K562 (cell line): ENCODE data around the gene CD84. TPM values are rescaled to one million over a fixed set of nuclear protein-coding genes. Genes with fewer than 3 reads are reported as not detected.
A peak's percentile ranks its signal among the peaks of the same experiment; 100 is the strongest.
"Not testable (repeated sequence)": the region's sequence is repeated elsewhere in the genome, so short reads cannot be mapped to it uniquely, and the experiment has no call there.

ENCODE experiments used
- ATAC-seq: fragments of 200-7000 bp; cut with Tn5 transposase; 3 replicates; pipeline ENCODE4 v1.9.1; 2020; ENCODE audit warnings: moderate library complexity
- BruUV-seq: library from RNA; stranded (reverse); fragments of 400-500 nt; replicated peaks from 2 replicates; lab custom pipeline; 2021; lab: Mats Ljungman, UMichigan
- CTCF ChIA-PET: fragments of 300-600 bp; formaldehyde crosslinking; extraction: SDS; loops from one replicate; lab custom pipeline; 2021; ENCODE audit warnings: low intra/inter-chr PET ratio; lab: Yijun Ruan, JAX
- POLR2A ChIA-PET: fragments of 300-600, 350-650 bp; sonication (Branson Sonifier 250); formaldehyde crosslinking; extraction: SDS; loops from one replicate; lab custom pipeline; 2021; ENCODE audit warnings: antibody characterized with exemption, inconsistent platforms; lab: Yijun Ruan, JAX
- DNase-seq, 4 experiments: peaks; one replicate each; pipeline versions ENCODE4 v3.0.0 to v3.0.0-alpha.2; 2011 to 2018; ENCODE audit warnings: low spot score in 3 of 4, mixed read lengths in 3 of 4; ENCODE audit errors: extremely low read depth in 1 of 4
- FAIRE-seq: peaks from 2 replicates; lab custom pipeline; 2011; peaks lifted over from hg19 to GRCh38; lab: Jason Lieb, UNC
- H2AFZ ChIP-seq: 2 replicates; pipeline ENCODE4 v1.6.0; 2011; ENCODE audit warnings: low read depth, low read length, control low read depth, inconsistent platforms
- H3K27ac ChIP-seq: fragments of 200-600 bp; 3 replicates; pipeline ENCODE4 v1.8.0; 2011; ENCODE audit warnings: low read depth, mild to moderate bottlenecking, control low read depth, inconsistent platforms, low read length, moderate library complexity, mixed read lengths; ENCODE audit errors: extremely low read depth
- H3K27me3 ChIP-seq, 2 experiments: fragments of 300-600 bp in 1 of 2; 2 replicates in 1 of 2; 3 replicates in 1 of 2; pipeline versions ENCODE4 v1.6.0 to v1.8.0; 2011; ENCODE audit warnings: inconsistent platforms in 2 of 2, low read length in 2 of 2, mild to moderate bottlenecking in 1 of 2, mixed read lengths in 1 of 2, moderate library complexity in 1 of 2; ENCODE audit not compliant: control insufficient read depth in 2 of 2, insufficient read depth in 2 of 2
- H3K36me3 ChIP-seq: fragments of 300-600 bp; 3 replicates; pipeline ENCODE4 v1.8.0; 2011; ENCODE audit warnings: mild to moderate bottlenecking, low read length, inconsistent platforms; ENCODE audit not compliant: control insufficient read depth, insufficient read depth
- H3K4me1 ChIP-seq, 2 experiments: fragments of 200-600 bp in 1 of 2; replicated peaks in 1 of 2; 2 replicates in 1 of 2; 3 replicates in 1 of 2; pipeline versions ENCODE4 v1.5.1 to v1.8.0; 2011; ENCODE audit warnings: inconsistent platforms in 2 of 2, low read length in 2 of 2, mild to moderate bottlenecking in 1 of 2, mixed read lengths in 1 of 2, moderate library complexity in 1 of 2; ENCODE audit not compliant: control insufficient read depth in 2 of 2, insufficient read depth in 2 of 2
- H3K4me2 ChIP-seq: 2 replicates; pipeline ENCODE4 v1.6.1; 2011; ENCODE audit warnings: low read length, control low read depth, inconsistent platforms, mixed read lengths; ENCODE audit not compliant: insufficient read depth
- H3K4me3 ChIP-seq: fragments of 200-600 bp; sonication (generic), shearing (Covaris generic); 2 replicates; pipeline ENCODE4 v1.5.1; 2016; ENCODE audit warnings: control low read depth, inconsistent platforms
- H3K79me2 ChIP-seq: fragments of 200-600 bp; 3 replicates; pipeline ENCODE4 v1.8.0; 2011; ENCODE audit warnings: low read length, inconsistent platforms; ENCODE audit not compliant: control insufficient read depth, insufficient read depth
- H3K9ac ChIP-seq, 2 experiments: 2 replicates each; pipeline versions ENCODE4 v1.6.0 to v1.6.1; 2011; ENCODE audit warnings: low read depth in 2 of 2, low read length in 2 of 2, control low read depth in 1 of 2, inconsistent platforms in 1 of 2, mild to moderate bottlenecking in 1 of 2, mixed read lengths in 1 of 2; ENCODE audit not compliant: insufficient read depth in 1 of 2
- H3K9me1 ChIP-seq: one replicate; pipeline ENCODE4 v1.6.0; 2011; ENCODE audit warnings: inconsistent platforms, mild to moderate bottlenecking, low read length, moderate library complexity; ENCODE audit not compliant: control insufficient read depth, insufficient read depth
- H3K9me3 ChIP-seq: replicated peaks from 2 replicates; pipeline ENCODE4 v1.5.1; 2011; ENCODE audit warnings: low read depth, low read length, inconsistent platforms; ENCODE audit not compliant: control insufficient read depth, insufficient read depth
- H4K20me1 ChIP-seq: replicated peaks from 2 replicates; pipeline ENCODE4 v1.6.1; 2011; ENCODE audit warnings: low read length, inconsistent platforms, mixed read lengths; ENCODE audit not compliant: control insufficient read depth, insufficient read depth
- CBFA2T2 ChIP-seq: fragments of 450-650 bp; conservative IDR thresholded peaks from 2 replicates; pipeline ENCODE4 v1.6.1; 2017; ENCODE audit warnings: mild to moderate bottlenecking
- SP1 ChIP-seq: sonication (generic); formaldehyde crosslinking; IDR thresholded peaks from 2 replicates; pipeline ENCODE4 v1.8.1; 2022; ENCODE audit warnings: mild to moderate bottlenecking, missing genetic modification reagents
- WGBS: fragments of 100-300 bp; shearing (Covaris generic); methylation state at CpG from one replicate; pipeline ENCODE4 v1.1.6; 2016; ENCODE audit warnings: low coverage, mixed read lengths; ENCODE audit not compliant: insufficient coverage; ENCODE audit errors: missing lambda C conversion rate; 5-methylcytosine and 5-hydroxymethylcytosine counted together
- in situ Hi-C: fragments of 300-500 bp; cut with MboI; formaldehyde crosslinking; loops from 4 replicates; pipeline ENCODE4 v1.15.0; 2018; ENCODE audit warnings: inconsistent platforms, mixed read lengths
- intact Hi-C: fragments of 100-400 bp; cut with micrococcal nuclease; formaldehyde crosslinking; loops from 2 replicates; pipeline ENCODE4 v1.14.2; 2022
- polyA plus RNA-seq, 8 experiments: library from polyadenylated mRNA; depleted of rRNA in 4 of 8; stranded (reverse) in 5 of 8; unstranded in 3 of 8; fragments of >200 nt; fragmentation: Nextera tagmentation in 2 of 8; fragmentation: Illumina TruSeq in 1 of 8; extraction: Ambion mirVana in 2 of 8; extraction: Trizol in 1 of 8; gene quantifications; 2 replicates each; pipeline versions ENCODE4 v1.2.1 to v1.2.3, GENCODE V29; 2011 to 2014; ENCODE audit warnings: inconsistent platforms in 1 of 8, missing spikeins in 1 of 8
- total RNA-seq, 7 experiments: library from RNA; depleted of rRNA in 6 of 7; stranded (reverse); fragments of >200 nt in 6 of 7; fragmentation: Illumina TruSeq in 2 of 7; extraction: Trizol in 2 of 7; gene quantifications; 2 replicates each; pipeline versions ENCODE4 v1.2.1 to v1.2.3, GENCODE V29; 2011 to 2021; ENCODE audit warnings: low replicate concordance in 1 of 7
- TF ChIP-seq, protein P1 (sequence below): fragments of 250-450 bp; sonication (Bioruptor Pico); IDR thresholded peaks from 2 replicates; pipeline ENCODE4 v1.4.0; 2020
- TF ChIP-seq, protein P2 (sequence below): fragments of 450-650 bp; formaldehyde crosslinking; IDR thresholded peaks from 2 replicates; pipeline ENCODE4 v1.4.0; 2020; ENCODE audit warnings: mild to moderate bottlenecking, mixed read lengths

The CD84 gene
- total and polyA plus RNA-seq, 9 of the 15 experiments (the other 6 are each of a cell fraction or from before 2014, with no cell fraction given): 0.82 to 6.8 (median 2.0) TPM

DNA sequence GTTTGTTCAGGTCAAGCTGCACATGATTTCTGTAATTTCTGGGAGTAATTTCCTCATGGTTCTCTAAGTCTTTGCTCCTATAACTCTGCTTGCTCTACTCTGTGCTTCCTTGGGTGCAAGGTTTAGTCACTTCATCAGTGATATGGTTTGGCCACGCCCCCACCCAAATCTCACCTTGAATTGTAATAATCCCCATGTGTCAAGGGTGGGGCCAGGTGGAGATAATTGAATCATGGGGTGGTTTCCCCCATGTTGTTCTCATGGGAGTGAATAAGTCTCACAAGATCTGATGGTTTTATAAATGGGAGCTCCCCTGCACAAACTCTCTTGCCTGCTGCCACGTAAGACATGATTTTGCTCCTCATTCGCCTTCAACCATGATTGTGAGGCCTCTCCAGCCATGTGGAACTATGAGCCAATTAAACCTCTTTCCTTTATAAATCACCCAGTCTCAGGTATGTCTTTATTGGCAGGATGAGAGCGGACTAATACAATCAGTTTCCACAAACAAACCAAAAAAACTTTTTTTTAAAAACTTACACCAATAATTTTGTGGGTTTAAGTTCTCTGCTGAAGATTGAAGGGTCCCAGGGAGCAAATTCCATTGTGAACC, 48.5 kb upstream of the CD84 start:
- H4K20me1 ChIP-seq, H3K4me2 ChIP-seq, H3K79me2 ChIP-seq, H3K9ac ChIP-seq, H3K27me3 ChIP-seq, H3K36me3 ChIP-seq, DNase-seq, H3K9me1 ChIP-seq, FAIRE-seq, H3K9me3 ChIP-seq, H2AFZ ChIP-seq, in situ Hi-C loops, ATAC-seq, H3K4me3 ChIP-seq, H3K27ac ChIP-seq, BruUV-seq, CTCF ChIA-PET: not testable (repeated sequence)
- TF ChIP-seq SP1 (CRISPR knock-in tag): 0 out of 2 replicates have a peak, but pooled peaks have one; percentile 12
- 85% methylated on average over 4 of the region's 4 CpGs for WGBS
- peaks cover 15 to 52% of the 10 kb centered on the region in 2 experiments; a peak in 4 of 5 replicates for H3K4me1 ChIP-seq
- POLR2A ChIA-PET: interaction anchor here (0.8 to 2.2 kb wide), 2 partner anchors 13 to 15 kb away, joined by 4 to 6 read pairs; no protein-coding TSS in a partner anchor
- intact Hi-C loops: loop anchor here (5.0 to 10.0 kb wide), 2 partner anchors 40 to 137 kb away; no protein-coding TSS in a partner anchor

DNA sequence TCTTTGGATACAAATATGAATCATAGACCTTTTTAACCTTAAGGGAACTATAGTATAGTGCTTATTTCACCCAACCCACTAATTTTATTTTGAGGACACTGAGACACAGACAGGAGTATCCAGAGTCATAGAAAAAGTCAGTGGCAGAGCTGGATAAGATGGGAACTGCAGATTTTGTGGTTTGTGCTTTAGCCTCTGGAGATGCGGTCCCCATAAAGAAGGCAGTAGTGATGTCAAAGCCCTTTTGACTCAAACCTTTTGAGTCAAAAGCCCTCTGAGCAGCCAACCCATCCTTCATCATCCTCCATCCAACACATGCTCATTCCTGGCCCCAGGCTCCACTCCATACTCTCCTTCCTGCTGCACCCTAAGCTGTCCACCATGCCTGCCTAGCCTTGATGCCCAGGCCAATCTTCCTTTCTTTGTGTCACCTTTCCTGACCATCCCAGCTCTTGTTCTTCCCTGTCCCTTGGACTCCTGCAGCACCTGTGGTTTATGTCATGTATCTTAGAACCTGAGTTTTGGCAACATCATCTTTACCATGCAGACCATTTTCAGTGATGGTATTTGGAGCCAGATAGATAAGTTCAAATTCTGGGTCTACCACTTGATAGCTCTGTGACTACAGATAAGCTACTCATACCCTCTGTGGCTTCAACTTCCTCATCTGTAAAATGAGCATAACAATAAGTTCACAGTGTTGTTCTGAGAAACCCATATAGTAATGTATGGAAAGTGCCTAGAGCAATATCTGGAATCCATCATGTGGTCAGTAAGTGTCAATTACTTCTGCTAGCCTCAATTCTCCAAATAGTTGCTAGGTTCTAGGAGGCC, 47.4 kb upstream of the CD84 start:
- no TSS peak for BruUV-seq
- POLR2A ChIA-PET: interaction anchor here (0.7 to 2.2 kb wide), 2 partner anchors 14 to 342 kb away, joined by 3 to 6 read pairs; no protein-coding TSS in a partner anchor
- Histone ChIP-seq H3K9me3 (no peaks in the 10 kb centered on the region), H3K27me3 (no peaks in the 10 kb centered on the region), H3K27ac (no peak overlapping the region), H2AFZ (no peak overlapping the region), H3K79me2 (no peaks in the 10 kb centered on the region), H3K4me3 (no peak overlapping the region), H3K4me1 (peaks cover 15 to 52% of the 10 kb centered on the region in 2 experiments; a peak in 4 of 5 replicates), H3K9me1 (no peaks in the 10 kb centered on the region), H3K36me3 (no peaks in the 10 kb centered on the region), H4K20me1 (no peaks in the 10 kb centered on the region), H3K4me2 (peak overlapping the region; percentile 49), H3K9ac (no peak overlapping the region)
- in situ Hi-C loops: no loop called here
- FAIRE-seq: peak; percentile 68
- DNase-seq: peak in 2 of 4 experiments; percentile 42 to 57
- intact Hi-C loops: loop anchor here (5.0 to 10.0 kb wide), 2 partner anchors 41 to 138 kb away; no protein-coding TSS in a partner anchor
- ATAC-seq: peak; percentile 57
- 0% methylated on average over 1 of the region's 1 CpG for WGBS
- CTCF ChIA-PET: no interaction called here
- TF ChIP-seq, protein P1, sequence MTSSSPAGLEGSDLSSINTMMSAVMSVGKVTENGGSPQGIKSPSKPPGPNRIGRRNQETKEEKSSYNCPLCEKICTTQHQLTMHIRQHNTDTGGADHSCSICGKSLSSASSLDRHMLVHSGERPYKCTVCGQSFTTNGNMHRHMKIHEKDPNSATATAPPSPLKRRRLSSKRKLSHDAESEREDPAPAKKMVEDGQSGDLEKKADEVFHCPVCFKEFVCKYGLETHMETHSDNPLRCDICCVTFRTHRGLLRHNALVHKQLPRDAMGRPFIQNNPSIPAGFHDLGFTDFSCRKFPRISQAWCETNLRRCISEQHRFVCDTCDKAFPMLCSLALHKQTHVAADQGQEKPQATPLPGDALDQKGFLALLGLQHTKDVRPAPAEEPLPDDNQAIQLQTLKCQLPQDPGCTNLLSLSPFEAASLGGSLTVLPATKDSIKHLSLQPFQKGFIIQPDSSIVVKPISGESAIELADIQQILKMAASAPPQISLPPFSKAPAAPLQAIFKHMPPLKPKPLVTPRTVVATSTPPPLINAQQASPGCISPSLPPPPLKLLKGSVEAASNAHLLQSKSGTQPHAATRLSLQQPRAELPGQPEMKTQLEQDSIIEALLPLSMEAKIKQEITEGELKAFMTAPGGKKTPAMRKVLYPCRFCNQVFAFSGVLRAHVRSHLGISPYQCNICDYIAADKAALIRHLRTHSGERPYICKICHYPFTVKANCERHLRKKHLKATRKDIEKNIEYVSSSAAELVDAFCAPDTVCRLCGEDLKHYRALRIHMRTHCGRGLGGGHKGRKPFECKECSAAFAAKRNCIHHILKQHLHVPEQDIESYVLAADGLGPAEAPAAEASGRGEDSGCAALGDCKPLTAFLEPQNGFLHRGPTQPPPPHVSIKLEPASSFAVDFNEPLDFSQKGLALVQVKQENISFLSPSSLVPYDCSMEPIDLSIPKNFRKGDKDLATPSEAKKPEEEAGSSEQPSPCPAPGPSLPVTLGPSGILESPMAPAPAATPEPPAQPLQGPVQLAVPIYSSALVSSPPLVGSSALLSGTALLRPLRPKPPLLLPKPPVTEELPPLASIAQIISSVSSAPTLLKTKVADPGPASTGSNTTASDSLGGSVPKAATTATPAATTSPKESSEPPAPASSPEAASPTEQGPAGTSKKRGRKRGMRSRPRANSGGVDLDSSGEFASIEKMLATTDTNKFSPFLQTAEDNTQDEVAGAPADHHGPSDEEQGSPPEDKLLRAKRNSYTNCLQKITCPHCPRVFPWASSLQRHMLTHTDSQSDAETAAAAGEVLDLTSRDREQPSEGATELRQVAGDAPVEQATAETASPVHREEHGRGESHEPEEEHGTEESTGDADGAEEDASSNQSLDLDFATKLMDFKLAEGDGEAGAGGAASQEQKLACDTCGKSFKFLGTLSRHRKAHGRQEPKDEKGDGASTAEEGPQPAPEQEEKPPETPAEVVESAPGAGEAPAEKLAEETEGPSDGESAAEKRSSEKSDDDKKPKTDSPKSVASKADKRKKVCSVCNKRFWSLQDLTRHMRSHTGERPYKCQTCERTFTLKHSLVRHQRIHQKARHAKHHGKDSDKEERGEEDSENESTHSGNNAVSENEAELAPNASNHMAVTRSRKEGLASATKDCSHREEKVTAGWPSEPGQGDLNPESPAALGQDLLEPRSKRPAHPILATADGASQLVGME (CRISPR knock-in tag): peak; percentile 70; the same call in 1 of the 2 replicates
- TF ChIP-seq, protein P2, sequence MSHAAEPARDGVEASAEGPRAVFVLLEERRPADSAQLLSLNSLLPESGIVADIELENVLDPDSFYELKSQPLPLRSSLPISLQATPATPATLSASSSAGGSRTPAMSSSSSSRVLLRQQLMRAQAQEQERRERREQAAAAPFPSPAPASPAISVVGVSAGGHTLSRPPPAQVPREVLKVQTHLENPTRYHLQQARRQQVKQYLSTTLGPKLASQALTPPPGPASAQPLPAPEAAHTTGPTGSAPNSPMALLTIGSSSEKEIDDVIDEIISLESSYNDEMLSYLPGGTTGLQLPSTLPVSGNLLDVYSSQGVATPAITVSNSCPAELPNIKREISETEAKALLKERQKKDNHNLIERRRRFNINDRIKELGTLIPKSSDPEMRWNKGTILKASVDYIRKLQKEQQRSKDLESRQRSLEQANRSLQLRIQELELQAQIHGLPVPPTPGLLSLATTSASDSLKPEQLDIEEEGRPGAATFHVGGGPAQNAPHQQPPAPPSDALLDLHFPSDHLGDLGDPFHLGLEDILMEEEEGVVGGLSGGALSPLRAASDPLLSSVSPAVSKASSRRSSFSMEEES (CRISPR knock-in tag): no peak
- TF ChIP-seq CBFA2T2: peak; percentile 64
